A673 (cell line): ENCODE data around the gene C1orf198.

Experiments used
- EZH2 ChIP-seq: fragments of 200-600 bp; sonication (generic); IDR thresholded peaks from 2 replicates; pipeline ENCODE4 v1.6.1; 2017; ENCODE audit warnings: borderline replicate concordance, low read depth, mild to moderate bottlenecking, mixed read lengths, antibody characterized with exemption, low read length; ENCODE audit not compliant: poor library complexity, severe bottlenecking
- TF ChIP-seq, protein P1 (sequence below): fragments of 300-800, 200-600 bp; sonication (generic); conservative IDR thresholded peaks from 2 replicates; pipeline ENCODE4 v1.5.1; 2017; ENCODE audit warnings: low read depth, mild to moderate bottlenecking, antibody characterized with exemption, low read length, moderate library complexity, mixed read lengths

- TF ChIP-seq, protein P1, sequence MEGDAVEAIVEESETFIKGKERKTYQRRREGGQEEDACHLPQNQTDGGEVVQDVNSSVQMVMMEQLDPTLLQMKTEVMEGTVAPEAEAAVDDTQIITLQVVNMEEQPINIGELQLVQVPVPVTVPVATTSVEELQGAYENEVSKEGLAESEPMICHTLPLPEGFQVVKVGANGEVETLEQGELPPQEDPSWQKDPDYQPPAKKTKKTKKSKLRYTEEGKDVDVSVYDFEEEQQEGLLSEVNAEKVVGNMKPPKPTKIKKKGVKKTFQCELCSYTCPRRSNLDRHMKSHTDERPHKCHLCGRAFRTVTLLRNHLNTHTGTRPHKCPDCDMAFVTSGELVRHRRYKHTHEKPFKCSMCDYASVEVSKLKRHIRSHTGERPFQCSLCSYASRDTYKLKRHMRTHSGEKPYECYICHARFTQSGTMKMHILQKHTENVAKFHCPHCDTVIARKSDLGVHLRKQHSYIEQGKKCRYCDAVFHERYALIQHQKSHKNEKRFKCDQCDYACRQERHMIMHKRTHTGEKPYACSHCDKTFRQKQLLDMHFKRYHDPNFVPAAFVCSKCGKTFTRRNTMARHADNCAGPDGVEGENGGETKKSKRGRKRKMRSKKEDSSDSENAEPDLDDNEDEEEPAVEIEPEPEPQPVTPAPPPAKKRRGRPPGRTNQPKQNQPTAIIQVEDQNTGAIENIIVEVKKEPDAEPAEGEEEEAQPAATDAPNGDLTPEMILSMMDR, result no peak
- no peak for TF ChIP-seq EZH2
Observed at GRCh38 chr1:230826166-230826875, 42.0 kb downstream of the C1orf198 start.
